GM18502 (cell line): ENCODE results near the gene SMARCB1.

Experiments used
- ATAC-seq: cut with Tn5 transposase; IDR thresholded peaks from one replicate; pipeline ENCODE4 v1.9.1; 2021; ENCODE audit warnings: mild to moderate bottlenecking; ENCODE audit not compliant: unreplicated experiment, poor library complexity

SMARCB1 gene

GRCh38 chr22:23760056-23760455 lies 26.7 kb upstream of the SMARCB1 start:
- ATAC-seq, result no peak

GRCh38 chr22:23762842-23763578 lies 23.8 kb upstream of the SMARCB1 start, which contains the start of gene C22orf15:
Gene C22orf15, plus strand, starts transcription at chr22:23762990. Its CDS starts 317 bp downstream, at chr22:23763307.
- no peak for ATAC-seq

- no peak for ATAC-seq
Measured at GRCh38 chr22:23763579-23763945, 23.2 kb upstream of the SMARCB1 start.

GRCh38 chr22:23763954-23764353 lies 22.8 kb upstream of the SMARCB1 start:
- ATAC-seq, result no peak

- no peak for ATAC-seq
Measured at GRCh38 chr22:23764899-23765881, 21.6 kb upstream of the SMARCB1 start.

GRCh38 chr22:23767303-23767672 lies 19.5 kb upstream of the SMARCB1 start:
- ATAC-seq, result no peak

- peak; percentile 46 for ATAC-seq
Measured at GRCh38 chr22:23767673-23768548, 18.9 kb upstream of the SMARCB1 start, which contains the start of gene CHCHD10. Gene CHCHD10, minus strand, starts transcription at chr22:23767972. Its CDS starts 98 bp downstream, at chr22:23767874.

- no peak for ATAC-seq
Measured at GRCh38 chr22:23769321-23769965, 17.3 kb upstream of the SMARCB1 start.

- no peak for ATAC-seq
Measured at GRCh38 chr22:23772315-23772648, 14.5 kb upstream of the SMARCB1 start.

- ATAC-seq, result no peak
Measured at GRCh38 chr22:23772649-23773473, 13.9 kb upstream of the SMARCB1 start, which contains the start of gene MMP11. Gene MMP11, plus strand, starts transcription at chr22:23772849. Its CDS starts 22 bp downstream, at chr22:23772871.

- no peak for ATAC-seq
Measured at GRCh38 chr22:23773483-23774113, 13.2 kb upstream of the SMARCB1 start.

GRCh38 chr22:23774114-23774921 lies 12.4 kb upstream of the SMARCB1 start:
- ATAC-seq, result no peak

GRCh38 chr22:23774922-23775436 lies 11.8 kb upstream of the SMARCB1 start:
- no peak for ATAC-seq

GRCh38 chr22:23775779-23776375 lies 10.9 kb upstream of the SMARCB1 start:
- ATAC-seq, result no peak

GRCh38 chr22:23777776-23778576 lies 8.8 kb upstream of the SMARCB1 start:
- ATAC-seq, result no peak

GRCh38 chr22:23778577-23778900 lies 8.2 kb upstream of the SMARCB1 start:
- no peak for ATAC-seq
